GM21367 (cell line): ENCODE data around the gene C4orf50.

Experiments
- ATAC-seq: cut with Tn5 transposase; IDR thresholded peaks from one replicate; pipeline ENCODE4 v1.9.1; 2021; ENCODE audit not compliant: unreplicated experiment

Gene C4orf50

DNA sequence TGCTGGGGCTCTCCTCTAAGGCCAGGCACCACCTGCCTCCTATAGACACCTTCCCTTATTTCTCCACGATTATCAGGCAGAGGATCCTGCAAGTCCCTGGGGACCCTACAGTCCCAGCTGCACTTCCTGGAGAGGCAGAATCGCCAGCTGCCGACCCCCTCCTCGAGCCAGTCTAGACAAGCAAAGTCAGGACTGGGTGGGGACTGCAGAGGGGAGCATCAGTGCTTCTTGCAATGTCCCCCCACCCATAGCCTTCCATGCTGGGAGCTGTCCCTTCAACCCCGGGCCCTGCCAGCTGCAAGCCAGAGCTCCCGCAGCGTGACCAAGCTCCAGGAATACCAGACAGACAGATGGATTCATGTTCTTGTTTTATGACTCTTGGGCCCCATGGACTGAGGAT is 124.0 kb downstream of the C4orf50 start:
- ATAC-seq, result no peak

DNA sequence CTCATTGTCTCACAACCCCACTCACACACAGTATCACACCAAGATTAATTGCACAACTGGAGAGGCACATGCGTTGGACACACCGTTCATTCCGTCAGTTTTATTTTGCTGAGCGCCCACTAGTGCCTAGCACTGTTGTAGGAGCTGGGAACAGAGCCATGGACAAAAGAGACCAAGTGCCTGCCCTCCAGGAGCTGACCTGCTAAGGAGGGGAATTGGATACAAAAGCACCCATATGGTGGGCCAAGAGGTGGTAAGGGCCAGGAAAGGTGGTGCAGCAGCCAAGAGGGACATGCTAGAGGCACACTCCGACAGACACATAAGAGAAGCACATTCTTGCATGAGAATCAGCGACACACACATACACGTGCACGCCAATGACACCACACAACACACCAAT is 124.6 kb downstream of the C4orf50 start:
- no peak for ATAC-seq

DNA sequence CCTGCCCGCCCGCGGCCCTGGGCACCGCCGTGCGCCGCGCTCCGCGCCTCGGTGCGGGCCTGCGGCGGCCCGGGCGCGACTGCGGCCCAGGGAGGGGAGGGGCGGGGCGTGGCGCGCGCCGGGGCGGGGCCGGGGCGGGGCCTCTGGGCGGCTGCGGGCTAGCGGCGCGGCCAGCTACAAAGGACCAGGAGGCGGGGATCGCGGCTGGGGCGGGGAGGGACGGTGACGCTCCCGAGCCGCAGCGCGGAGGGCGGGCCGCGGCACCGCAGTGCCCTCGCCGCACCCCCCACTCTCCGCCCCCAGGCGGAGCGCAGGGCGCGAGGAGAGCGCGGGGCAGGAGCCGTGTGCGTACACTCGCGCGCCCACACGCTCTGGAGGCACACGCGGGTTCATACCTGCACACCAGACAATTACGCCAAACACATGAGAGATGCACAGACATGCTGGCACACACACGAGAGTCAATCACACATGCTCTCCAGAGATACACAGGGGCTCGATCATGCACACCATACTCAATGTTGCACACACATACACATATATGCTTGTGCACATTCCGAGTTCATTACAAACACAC is 125.1 kb downstream of the C4orf50 start, which contains the start of gene CRMP1:
Gene CRMP1 (minus strand): TSS at position 83 of the 577 bp plus-strand sequence. CDS start 117 bp downstream, outside the sequence.
- ATAC-seq, result no peak

DNA sequence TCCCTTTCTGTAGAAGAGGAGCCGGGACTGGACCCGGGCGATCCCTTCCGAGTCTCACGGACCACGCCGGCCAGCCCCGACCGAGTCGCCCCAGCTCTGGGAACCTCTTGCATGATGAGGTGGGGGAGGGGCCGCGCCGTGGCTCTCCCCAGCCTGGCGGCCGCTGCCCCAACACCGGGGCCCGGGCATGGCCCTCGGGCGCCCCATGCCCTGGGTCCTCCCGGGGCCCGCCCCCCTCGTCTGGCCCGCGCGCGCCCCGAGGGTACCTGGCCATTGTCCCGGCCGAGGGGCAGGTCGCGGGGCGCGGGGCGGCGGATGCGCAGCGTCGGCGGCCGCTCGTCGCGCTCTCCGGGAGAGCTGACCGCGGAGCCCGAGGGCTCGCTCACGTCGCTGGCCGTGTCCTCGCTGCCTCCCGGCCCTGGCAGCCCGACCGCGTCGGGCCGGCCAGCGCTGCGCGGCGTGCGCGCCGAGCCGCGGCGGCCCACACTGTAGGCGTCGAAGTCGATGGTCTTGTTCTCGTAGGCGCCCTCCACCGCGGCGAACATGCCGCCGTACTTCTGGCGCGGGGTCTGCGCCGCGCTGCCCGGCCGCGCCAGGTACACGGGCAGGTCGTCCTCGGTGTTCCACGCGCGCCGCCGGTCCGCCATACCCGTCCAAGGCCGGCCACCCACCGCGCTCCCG is 125.8 kb downstream of the C4orf50 start:
- ATAC-seq, result no peak

DNA sequence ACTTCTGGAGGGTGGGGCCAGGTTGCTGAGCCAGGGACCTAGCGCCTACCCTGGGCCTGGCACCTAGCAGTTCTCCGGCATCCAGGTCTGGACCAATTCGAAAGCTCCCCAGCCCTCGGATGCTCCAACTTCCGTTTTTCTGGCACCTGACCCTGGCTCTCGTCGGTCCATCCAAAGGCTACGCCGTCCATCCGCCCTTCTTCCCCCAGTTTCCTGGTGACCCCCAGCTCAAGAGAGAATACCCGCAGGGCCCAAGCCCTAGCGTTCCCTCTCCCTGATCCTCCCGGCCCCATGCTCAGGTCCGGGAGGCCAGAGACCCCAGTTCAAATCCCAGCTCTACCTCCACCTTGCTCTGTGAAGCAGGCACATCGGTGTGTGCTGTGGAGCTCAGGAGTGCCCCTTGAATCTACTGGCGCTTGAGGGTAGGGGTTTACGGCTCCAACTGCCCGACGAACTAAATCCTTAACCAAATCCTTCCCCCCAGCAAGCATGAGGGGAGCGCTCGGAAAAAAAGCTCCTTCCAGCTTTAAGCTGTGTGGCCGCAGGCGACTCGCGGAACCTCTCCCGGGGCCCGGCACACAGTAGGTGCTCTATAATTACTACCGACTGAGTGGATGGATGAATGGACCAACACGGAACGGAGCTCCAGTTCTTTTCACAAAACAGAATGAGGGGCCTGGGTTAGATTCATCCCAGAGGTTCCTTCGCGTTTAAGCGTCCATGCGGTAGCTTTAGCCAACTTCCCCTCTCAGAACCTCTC is 126.5 kb downstream of the C4orf50 start:
- ATAC-seq, result no peak

DNA sequence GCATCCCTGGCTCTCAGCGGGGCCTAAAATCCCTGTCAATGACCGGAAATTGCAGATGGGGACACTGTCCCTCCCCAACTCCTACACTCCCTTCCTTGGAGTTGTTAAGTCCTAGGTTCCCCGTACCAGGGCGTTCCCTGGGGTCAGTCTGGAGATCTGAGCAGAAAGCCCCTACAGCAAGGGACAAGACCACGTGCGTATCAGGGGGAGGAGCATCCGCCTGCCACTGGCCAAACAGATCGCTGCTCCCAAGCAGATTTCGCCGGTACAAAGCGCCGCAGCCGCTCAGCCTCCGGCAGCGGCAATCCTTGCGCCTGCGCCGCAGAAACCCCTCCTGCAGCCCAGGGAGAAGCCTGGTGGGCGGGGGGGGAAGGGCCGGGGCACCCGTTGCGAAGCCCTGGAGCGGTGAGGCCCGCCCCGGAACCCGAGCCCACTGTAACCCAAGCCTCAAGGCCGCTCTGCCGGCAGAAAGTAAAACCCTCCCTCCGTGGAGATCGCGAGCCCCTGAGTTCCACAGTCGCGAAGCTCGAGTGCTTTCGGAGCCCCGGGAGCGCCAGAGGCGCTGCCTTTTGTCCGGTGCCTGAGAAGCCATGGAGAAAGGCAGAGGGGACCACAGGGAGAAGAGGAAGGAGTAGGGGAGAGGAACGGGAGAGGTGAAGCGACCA is 128.0 kb downstream of the C4orf50 start:
- no peak for ATAC-seq

DNA sequence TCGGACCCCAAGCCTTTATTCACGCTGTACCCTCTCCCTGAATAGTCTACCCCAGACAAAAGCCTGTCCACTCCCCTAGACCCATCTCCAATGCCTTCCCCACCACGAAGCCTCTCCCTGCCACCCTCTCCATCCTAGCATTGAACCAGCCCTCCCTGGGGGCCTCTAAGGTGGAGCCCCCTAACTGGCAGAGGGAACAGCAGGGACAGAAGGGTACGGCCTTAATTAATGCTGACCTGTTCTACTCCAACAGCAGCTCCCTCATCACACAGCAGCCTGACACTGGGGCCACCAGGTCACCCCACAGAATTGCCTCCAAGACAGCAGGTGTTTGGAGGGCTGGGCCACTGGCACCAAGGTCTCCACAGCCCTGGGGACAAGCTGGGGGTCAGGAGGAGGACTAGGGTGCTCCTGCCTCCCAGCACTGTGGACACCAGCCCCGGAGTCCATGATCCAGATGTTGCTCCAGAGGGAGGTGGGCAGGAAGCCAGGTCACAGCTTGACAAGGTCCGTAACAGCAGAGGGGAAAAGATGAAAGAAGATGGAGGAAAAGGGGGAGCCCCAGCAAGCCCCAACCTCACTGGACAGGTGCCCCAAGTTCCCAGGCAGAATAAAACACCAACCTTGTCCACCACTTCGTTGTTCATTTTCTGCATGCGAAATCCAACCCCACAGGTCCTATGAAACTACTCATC is 129.1 kb downstream of the C4orf50 start:
- ATAC-seq, result no peak

DNA sequence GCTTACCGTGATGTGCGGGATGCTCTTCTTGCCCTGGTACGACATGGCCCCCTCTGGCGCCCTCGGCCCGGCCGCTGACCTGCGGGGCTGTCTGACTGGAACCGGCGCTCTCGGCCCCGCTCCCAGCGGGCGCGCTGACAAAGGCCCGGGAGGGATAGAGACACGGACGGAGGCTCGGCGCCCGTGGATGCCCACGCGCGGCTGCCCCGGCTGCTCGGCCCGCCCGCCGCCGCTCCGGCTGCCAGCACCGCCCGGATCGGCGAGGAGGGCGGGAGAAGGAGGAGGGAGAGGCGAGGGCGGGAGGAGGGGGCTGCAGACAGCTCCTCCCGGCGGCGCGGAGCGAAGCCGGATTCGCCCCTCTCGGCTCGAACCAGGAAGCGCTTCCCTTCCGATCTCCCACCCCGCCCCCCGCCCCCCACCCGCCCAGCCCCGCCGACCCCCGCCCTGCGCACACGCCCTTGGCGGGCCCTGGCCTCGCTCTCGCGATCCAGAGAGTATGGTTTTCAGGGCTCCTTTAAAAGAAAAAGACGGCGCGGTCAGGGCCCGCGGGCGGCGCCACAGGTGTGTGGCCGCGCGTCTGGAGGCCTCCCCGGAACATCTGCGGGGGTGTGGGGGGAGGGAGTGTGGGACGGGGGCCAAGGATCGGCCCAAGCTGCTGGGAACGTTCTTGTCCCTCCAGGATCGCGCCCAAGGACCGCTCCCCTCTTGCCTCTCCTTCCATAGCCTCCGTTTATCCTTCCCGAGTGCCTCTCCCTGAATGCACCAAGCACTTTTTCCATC is 129.8 kb downstream of the C4orf50 start:
- no peak for ATAC-seq

DNA sequence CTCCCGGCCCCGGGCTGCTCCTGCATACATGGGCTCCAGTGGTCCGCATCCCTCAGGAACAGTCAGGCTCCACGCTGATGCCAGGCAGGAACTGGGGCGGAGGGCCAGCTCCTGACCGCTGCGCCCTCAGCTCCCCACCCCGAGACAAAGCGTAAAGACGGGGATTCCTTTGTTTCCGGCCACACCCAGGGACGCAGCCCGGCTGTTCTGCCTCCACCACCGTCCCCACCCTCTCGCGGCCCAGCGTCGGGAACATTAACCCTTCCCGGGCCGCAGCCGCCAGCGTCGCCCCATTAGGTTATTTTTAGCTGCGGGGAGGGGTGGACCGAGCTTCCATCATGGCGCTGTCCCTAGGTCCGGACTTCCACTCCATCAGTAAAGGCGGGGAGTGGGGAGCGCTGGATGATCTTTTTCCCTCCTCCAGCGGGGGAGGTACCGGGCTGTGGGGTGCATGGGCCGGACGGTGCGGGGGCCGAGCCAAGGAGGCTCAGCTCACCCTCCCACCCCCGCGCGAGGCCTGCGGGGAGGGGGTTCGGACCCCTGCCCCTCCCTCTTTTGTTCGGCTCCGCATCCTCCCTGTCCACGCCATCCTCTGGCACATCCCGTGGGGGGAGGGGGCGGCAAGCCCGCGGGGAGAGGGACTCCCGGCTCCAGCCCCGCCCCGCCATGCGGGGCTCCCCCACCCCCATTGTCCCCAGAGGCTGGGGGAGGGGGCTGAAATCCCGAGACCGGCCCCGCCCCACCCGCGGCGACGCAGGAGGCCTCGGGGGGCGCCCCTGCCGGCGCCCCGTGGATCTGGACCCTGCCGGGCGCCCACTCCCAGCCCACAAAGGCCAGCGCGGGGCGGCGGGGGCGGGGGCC is 130.6 kb downstream of the C4orf50 start:
- ATAC-seq, result no peak

DNA sequence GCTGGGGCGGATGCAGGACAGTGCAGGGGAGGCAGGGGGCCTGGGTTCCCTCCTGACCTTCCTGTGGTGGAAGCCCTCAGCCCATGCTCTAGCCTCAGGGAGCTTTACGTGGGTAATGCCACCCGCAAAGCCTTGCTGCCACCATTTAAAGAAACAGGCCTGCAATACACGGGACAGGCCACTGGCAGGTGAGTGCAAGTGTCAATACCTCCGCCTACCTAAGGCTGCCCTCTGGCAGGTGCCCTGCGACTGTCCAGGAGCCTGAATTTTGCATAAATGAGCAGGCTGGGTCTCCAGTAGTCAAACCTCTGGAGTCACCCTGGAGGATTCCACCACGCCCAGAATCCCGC is 131.2 kb downstream of the C4orf50 start:
- ATAC-seq, result no peak

DNA sequence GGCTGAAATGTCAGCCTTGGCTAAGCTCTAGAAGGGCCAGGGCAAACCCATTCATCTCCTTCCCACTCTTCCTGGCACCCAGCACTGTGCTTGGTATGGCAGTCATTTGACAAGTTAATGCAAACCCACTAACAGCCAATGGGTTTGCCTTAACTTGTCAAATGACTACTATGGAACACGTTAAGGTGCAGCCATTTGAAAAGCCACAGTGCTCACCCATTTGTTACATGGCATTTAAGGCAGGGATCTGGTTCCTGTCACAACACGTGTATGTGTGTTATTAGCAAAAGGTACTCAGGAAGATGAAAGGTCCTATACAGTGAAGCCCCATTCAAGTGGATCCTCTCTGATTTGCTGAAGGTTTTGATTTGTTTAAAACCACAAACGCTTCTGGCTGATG is 132.5 kb downstream of the C4orf50 start:
- no peak for ATAC-seq

DNA sequence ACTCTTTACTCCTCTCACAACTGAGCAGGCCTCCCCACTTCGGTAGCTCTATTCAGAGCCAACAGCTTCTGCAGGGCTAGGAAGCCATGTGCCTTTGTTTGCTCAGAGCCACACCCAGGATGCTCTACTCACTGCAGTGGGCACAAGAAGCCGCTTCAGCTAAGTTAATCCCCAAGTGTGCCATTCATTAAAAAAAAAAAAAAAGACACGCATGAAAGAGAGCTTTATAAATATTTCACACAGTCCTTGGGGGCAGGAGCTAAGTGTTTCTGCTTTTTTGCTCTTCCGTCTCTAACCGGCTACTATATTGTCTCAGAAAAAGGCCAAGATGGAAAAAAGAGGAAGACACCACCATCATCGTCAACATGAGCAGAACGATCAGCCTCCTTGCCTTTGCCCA is 133.4 kb downstream of the C4orf50 start:
- ATAC-seq, result no peak

DNA sequence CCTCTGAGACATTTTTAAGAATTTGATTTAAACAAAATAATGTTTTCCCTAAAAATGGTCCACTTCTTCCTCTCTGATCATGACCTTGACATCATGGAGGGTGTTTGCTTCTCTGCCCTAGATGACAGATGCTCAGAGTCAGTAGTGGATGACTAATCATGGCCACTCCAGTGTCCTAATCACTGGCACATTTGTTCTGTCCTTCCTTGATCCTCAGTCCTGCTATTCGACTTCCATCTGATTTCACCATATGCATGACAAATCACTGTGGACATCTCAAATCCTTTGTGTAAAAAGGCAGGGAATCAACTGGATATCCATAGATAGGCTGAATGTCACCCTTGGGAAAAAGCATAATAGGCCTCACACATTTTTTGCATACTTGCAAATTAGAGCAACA is 134.3 kb downstream of the C4orf50 start:
- ATAC-seq, result no peak

DNA sequence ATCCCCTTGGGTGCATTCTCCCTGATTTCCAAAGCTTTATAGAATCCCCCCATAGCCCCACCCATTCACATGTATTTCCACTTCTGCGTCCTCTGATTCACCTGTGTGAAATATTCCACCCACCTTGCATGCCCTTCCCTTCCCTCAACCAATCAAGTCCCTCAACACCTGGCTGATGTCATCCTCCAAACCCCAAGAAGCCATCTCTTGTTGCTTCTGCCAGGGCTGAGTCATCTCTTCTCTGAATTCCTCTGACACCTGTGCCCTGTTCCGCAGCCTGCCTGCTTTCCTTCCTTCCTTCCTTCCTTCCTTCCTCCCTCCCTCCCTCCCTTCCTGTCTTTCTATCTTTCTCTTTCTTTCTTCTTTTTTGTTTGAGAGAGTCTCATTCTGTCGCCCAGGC is 135.3 kb downstream of the C4orf50 start:
- ATAC-seq, result no peak

DNA sequence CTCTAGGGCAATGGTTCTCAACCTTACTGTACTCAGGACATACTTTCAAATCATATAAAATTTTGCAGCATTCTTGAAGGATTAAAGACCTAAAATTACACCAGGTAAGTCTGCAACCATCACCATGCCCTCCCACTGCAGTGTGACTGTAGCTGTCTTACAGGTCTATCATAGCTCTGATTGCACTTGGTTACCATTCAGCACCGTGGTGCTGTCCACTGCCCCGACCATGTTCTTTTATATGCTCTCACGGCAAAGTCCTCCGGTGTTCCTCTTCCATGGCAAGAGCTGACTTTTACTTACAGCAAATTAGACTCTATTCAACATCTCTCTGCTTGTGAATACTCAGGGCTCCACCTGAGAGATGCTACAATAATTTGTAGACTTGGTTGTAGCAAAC is 136.9 kb downstream of the C4orf50 start:
- ATAC-seq, result no peak

DNA sequence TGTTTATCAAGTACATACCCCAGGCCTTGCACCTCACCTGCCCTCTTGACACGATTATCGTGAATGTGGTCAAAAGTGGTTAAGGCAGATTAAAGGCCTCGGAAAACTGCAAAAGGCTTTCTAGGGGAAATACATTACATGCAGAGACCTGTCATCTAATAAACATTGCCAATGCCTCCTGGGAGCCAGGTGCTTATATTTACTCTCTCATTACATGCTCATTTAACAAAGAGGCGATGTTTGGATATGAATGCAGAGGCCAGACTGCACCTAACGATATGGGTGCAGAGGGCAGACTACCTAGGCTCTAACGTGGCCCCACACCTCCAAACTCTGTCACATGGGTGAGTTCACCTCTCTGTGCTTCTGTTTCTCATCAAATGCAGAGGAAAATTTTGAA is 139.9 kb downstream of the C4orf50 start:
- ATAC-seq, result no peak

DNA sequence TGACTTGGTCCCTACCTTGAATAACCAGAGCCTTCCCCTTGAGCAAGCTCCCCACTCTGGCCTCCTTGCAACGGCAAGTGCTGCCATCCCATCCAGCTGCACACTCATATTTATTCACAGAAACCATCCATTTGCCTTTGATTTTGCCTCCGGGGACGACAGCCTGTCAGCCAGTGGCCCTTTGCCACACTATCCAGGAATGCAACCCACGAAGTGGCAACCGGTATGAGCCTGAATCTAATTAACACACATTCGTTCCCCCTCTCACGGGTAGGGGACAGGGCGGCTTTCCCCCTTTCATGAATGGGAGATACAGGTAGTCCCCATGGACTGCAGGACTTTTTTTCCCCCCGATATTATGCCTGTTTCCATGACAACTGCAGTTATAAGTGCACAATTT is 140.8 kb downstream of the C4orf50 start:
- no peak for ATAC-seq

DNA sequence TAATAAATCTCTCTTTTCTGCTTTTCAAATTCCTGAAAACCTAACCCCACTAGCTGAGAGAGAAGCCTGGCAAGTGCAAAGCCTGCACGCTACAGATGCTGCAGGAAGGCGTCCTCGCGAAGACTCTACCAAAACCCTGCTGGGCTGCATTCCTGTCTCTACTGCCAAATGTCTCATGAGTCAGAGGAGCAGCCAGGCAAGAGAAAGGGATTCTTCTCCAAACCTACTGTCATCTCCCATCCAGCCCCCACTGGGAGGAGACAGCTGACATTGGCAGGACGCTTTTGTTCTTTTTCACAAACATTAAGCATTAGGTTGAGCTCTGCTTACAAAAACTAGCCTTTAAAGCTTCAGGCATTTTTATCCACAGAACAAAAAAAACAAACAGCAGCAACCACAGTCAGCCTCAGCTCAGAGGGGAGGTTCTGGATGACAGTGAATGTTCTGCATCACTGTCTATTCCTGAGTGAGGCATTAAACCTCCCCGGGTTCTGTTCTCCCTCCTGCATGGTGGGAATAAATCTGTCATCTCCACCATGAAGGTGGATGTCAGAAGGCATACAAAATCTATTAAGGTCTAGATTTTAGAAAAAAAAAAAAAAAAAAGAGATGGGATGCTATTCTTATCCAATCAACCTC is 143.3 kb downstream of the C4orf50 start:
- ATAC-seq, result no peak

DNA sequence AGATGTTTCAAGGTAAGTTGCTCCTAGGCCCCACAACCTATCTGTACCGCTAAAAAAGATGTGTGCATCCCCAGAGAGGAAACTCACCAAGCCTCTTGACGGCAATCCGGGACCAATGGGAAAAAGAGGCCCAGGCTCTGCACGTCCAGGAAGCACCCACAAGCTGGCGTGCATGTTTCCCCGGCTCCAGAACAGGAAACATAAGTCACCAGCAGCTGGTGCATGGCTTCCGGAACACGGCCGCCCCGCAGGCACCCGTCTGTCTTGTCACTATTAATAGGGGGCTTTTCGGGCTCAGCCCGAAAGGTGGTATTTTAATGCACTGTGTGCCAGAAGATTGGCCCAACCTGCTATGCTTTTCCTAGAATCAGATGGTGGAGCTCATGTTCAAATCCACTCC is 147.5 kb downstream of the C4orf50 start:
- ATAC-seq, result no peak
